ENCODE results near the gene BACE1-AS.
"Not testable (repeated sequence)": the region's sequence is repeated elsewhere in the genome, so short reads cannot be mapped to it uniquely, and the experiment has no call there.

The BACE1-AS gene

DNA sequence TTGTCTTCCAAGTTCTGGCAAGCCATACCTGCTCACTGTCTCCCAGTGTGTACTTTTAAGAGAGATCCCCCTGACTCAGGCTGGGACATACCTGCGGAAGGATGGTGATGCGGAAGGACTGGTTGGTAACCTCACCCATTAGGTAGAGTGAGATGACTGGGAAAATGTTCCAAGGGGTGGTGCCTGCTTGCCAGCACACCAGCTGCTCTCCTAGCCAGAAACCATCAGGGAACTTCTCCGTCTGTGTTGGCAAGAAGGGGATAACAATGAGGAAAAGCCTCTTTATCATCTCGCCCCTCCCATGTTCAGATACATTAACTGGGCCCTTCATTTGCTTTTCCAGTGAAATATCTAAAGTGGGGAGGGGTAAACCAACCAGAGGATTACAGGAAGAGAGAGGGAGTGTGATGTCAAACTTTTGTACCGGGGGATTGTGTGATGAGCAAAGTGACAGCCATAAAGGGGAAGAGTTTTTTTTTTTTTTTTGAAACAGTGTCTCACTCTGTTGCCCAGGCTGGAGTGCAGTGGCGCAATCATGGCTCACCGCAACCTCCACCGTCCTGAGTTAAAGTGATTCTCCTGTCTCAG, at the start of gene BACE1-AS:
BACE1-AS (plus strand) TSS at position 538 of the 588 bp plus-strand sequence.
- no peak for DNase-seq

DNA sequence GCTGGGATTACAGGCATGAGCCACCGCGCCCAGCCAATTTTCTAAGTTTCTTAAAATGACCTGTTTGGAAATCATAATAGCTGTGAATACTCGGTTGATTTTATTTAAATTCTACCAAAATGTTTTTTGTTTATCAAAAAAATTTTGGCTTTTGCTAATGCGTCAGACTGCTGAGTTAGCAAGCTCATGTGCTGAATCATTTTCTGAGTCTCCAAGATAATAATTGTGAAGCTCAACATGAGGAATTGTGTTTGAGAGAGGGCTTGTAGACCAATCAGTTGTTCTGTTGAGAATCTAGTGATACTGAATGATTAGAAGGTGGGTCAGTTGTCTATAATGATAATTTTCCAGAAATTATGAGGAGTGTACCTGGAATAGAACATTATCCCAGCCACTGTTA, 42.8 kb upstream of the BACE1-AS start:
- DNase-seq: no peak

DNA sequence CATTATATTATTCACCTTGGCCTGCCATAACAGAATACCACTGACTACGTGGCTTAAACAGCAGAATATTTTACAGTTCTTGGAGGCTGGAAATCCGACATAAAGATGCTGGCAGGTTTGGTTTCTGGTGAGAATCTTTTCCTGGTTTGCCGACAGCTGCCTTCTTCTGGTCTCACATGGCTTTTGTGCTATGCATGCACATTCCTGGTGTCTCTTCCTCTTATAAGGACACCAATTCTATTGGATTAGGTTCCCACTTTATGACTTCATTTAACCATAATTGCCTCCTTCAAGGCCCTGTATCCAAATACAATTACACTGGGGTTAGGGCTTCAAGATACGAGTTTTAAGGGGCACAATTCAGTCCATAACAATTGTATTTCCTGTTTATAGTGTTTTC, 41.6 kb upstream of the BACE1-AS start:
- no peak for DNase-seq

DNA sequence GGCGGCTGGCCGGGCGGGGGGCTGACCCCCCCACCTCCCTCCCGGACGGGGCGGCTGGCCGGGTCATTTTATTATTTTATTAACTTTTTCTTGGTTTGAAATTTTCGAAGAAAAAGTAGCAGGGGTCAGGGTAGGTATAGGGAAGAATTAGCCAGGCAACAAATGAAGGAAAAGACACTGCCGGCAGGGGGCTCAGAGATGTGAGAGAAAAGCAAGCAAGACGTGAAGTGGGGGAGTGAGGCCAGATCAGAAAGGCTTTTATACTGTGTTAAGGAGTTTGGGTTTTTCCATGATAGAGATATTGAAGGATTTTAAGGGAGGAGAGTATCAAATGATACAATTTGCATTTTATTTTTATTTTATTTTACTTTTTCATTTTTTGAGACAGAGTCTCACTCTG, 39.6 kb upstream of the BACE1-AS start:
- DNase-seq: no peak

DNA sequence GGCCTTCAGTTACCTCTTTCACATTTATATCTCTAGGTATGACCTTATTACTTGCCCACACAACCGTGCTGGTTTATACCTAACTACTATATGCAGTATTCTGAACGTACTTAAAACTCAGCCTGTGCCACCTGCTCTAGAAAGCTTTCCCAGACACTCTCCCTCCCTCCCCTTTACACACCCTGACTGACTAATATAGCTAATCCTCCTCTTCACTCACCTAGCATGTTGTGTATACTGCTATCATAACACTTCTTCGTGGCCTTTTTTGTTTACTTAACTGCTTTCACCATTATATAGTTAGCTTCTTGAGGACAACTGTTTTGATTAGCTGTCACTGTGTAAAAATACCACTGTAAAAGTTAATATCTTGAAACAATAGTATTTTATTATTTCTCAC, 35.2 kb upstream of the BACE1-AS start:
- DNase-seq: no peak

DNA sequence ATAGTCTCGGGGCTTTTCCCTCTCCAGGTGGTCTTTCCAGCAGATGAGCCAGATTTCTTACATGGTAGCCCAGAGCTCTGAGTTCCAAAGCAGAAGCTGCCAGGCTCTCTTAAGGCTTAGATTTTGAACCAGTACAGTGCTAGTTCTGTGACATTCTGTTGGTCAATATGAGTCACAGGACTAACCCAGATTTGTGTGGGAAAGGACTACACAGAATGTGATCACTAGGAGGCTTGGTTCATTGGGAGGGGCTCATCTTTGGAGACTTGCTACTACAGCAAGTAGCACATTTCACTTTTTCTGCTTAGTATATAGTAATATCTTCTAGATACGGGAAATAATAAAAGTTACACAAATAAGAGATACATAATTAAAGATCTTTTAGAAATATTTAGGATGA, 34.6 kb upstream of the BACE1-AS start:
- no peak for DNase-seq

DNA sequence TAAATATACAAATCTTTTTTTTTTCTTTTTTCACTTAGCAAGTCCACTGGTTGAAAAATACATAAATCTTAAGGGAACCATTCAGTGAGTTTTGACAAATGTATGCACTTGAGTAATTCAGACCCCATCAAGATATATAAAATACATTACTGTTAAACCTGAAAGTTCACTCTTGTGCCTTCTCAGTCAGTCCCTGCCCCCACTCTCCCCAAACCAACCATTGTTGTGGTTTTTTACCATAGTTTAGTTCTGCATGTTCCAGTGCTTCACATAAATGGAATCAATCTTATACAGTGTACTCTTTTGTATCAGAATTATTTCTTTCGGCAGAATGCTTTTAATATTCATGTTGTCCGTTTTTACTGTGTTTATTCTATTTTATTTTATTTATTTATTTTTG, 32.6 kb upstream of the BACE1-AS start:
- no peak for DNase-seq

DNA sequence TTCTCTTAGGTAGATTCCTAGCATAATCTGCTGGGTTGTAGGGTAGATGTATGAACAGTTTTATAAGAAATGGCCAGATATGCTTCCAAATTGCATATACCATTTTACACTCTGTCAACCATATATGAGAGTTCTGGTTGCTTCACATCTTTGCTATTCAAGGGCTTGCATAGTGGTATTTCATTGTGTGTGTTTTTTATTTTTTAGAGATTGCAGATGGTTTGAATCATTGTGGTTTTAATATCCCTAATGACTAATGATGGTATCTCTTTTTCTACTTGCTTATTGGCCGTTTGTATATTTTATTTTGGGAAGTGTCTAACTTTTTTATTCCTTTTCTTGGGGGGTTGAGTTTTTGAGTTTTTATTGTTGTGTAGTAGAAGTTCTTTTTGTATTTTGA, 31.7 kb upstream of the BACE1-AS start:
- DNase-seq: no peak

DNA sequence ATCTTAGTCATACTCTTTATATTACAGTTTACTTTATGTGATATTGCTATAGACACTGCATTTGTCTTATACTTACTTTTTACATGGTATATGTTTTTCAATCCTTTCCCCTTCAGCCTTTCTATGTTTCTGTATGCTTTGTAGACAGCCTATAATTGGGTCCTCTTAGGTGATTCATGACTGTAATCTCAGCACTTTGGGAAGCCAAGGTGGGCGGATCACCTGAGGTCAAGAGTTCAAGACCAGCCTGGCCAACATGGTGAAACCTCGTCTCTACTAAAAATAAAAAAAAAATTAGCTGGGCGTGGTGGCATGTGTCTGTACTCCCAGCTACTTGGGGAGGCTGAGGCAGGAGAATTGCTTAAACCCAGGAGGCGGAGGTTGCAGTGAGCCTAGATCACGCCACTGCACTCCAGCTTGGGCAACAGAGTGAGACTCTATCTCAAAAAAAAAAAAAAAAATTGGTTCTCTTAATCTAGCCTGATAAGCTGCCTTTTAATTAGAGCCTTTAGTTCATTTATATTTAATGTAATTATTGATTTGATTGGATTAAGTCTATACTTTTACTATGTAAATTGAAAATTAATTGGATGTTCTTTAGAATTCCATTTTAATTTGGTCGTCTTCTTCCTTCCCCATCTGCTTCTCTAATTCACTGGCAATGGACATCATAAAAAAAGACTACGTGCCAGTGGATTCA, 26.4 kb upstream of the BACE1-AS start:
- not testable (repeated sequence) for DNase-seq

DNA sequence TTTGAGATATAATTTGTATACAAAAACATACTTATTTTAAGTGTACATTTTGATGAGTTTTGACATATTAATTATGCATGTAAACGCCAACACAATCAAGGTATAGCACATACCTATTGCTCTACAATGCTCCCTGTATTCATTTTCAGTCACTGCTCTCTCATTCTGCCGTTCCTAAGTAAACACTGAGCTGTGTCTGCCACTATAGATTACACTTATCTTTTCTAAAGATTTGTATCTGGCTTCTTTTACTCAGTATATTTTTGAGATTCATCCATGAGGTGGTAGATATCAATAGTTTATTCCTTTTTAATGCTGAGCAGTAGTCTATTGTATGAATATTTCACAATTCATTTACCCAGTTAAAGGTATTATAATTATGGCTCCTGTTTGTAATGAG, 25.4 kb upstream of the BACE1-AS start:
- DNase-seq: no peak

DNA sequence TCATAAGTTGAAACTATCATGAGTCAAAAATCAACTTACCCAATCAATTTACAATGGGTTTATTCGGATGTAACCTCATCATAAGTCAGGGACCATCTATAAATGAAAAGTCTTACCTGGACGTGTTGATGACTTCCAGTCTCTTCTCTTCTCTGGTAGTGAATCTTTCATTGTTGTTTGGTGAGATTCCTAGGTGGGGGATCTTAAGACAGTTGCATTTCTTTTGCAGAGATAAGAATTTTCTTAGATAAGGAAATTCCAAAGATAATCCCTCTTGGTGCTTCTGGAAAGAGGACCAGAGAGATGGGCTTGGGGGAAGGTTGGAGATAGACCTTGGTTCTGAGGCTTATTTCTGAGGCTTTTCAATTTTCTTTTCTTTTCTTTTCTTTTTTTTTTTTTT, 21.3 kb upstream of the BACE1-AS start:
- no peak for DNase-seq

DNA sequence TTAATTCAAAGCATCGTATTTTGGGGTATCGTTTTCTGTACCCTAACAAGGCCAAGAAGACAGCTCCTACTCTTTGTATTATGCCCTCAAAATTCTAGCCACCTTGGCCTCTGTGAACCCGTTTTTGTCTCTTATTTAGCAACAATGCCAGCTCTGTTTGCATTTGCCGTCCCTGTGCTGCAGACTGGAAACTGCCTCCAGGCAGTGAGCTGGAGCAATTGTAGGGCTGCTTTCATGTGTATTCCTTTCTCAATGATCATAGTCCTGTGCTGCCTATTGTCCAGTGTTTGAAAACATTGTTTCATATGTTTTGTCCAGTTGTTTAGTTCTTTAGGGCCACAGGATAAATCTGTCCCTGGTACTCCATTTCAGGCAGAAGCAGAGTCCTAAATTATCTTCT, 19.9 kb upstream of the BACE1-AS start:
- no peak for DNase-seq

DNA sequence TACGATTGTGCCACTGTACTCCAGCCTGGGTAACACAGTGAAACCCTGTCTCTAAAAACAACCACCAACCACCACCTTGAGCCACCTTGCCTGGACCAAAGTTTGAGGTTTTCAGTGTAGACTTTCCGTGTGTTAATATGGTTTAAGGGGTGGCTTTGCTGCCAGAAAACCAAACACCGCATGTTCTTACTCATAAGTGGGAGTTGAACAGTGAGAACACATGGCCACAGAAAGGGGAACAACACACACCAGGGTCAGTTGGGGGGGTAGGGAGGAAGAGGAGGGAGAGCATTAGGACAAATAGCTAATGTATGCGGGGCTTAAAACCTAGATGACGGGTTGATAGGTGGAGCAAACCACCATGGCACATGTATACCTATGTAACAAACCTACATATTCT, 19.0 kb upstream of the BACE1-AS start:
- DNase-seq: not testable (repeated sequence)

DNA sequence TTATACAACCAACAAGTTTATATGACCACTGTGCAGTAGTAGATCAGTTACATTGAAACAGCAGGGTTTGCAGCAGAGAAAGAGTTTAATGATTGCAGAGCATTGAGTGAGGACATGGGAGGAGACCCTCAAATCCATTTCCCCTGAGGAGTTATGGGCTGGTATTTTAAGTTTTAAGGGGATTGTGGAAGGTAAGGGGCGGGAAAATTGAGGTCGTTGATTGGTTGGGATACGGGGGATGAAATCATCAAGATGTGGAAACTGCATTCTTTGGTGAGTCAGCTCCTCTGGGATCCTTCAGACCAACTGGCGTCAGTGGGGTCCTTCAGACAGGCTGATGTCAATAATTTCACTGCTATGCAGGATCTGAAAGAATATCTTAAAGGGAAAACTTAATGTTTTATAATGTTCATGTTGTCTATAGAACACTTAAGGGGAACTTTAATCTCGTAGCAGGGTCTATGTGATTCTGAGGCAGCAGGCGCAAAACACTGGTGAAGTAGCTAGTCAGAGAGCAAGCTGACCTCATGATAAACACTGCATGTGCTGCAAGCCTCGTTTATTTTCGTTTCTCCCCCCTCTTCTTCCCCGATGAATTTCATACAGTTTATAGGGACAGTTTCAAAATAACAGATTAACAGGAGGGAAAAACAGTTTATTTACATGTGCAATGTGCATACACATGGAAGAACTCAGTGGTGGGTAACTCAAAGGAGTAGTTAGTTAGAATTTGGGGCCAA, 17.4 kb upstream of the BACE1-AS start:
- DNase-seq: no peak

DNA sequence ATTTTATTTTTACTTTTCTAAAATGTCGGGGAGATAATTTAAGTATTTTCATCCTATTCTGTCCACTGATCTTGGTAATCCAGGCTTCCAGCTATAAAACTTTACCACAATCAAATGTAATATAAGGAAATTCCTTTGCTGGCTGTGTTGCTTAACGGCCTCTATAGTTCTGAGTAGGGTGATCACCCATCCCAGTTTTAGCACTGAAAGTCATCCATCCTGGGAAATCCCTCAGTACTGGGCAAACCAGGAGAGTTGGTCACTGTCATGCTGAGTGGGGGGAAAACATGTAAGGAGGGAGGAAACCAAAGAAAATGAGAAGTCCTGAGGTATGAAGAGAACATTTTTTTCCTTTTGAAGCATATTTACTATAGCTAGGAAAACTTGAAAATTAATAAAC, 12.8 kb upstream of the BACE1-AS start:
- DNase-seq: no peak

DNA sequence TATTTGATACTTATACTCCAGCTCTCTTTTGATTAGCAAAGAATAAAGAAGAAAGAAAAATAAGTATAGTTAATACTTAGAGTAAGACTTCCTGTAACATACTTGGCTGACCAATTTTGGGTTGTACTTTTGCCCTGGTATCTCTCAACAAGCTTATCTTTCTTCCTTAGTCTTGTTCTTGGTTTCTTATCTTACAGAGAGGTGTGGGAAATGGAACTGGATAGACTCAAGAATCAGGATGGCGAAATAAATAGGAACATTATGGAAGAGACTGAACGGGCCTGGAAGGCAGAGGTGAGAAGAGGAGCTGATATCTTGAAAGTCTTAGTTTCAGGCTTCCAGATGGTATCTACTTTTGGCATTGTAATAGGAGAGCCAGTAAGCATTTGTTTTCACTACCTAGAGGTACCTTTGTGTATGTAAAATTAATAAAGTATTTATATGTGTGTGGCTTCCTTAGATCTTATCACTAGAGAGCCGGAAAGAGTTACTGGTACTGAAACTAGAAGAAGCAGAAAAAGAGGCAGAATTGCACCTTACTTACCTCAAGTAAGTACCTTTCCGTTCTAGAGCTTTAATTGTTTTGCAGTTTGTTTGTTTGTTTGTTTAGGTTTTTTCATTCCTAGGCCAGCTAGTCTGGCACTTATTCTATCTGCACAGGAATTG, 11.3 kb upstream of the BACE1-AS start:
- no peak for DNase-seq

DNA sequence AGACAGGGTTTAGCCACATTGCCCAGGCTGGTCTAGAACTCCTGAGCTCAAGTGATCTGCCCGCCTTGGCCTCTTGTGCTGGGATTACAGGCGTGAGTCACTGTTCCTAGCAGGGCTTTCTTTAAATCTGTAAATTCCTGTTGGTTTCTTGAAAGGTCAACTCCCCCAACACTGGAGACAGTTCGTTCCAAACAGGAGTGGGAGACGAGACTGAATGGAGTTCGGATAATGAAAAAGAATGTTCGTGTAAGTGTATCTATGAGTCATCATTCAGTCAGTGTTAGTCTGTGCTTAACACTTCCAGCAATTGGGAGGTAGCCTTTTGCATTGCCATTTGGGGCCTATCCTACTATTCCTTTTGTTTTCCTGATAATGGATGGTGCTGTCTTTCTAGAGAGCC, 10.0 kb upstream of the BACE1-AS start:
- DNase-seq: no peak

DNA sequence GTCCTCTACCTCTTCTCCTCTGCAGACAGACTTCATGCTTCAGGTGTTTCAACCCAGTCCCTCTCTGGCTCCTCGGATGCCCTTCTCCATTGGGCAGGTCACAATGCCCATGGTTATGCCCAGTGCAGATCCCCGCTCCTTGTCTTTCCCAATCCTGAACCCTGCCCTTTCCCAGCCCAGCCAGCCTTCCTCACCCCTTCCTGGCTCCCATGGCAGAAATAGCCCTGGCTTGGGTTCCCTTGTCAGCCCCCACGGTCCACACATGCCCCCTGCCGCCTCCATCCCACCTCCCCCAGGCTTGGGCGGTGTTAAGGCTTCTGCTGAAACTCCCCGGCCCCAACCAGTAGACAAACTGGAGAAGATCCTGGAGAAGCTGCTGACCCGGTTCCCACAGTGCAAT, 9.3 kb upstream of the BACE1-AS start:
- no peak for DNase-seq

DNA sequence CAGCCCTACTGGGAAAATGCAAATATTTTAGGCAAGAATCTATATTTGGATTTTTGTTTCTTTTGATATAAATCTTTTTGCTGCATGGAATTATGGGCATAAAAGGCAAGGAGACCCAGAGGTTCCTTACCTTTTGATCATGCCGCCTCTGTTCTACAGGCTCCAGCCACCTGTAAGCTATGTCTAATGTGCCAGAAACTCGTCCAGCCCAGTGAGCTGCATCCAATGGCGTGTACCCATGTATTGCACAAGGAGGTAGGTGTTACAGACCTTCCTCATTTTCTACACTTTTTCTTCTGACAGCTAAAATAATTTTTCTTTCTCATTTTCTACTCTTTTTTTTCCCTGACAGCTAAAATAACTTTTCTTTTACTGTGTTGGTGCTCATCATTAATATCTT, 8.2 kb upstream of the BACE1-AS start:
- no peak for DNase-seq

DNA sequence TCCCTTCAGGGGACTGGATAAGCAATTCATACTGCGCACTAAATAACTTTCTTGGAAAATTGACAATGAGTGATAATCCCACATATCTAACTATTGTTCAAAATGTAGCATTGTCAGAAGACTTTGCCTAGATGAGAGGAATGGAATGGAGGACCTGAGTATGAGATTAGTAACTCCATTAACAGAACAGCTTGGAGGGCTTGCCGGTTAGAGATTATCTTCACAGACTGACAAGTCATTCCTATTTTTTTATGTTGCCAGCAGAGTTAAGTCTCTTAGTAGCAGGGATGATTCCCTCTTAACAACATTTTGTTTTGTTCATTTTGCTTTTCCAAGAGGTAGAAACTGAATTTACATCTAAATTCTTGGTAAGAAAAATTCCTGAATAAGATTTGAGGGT, 7.1 kb upstream of the BACE1-AS start:
- no peak for DNase-seq

DNA sequence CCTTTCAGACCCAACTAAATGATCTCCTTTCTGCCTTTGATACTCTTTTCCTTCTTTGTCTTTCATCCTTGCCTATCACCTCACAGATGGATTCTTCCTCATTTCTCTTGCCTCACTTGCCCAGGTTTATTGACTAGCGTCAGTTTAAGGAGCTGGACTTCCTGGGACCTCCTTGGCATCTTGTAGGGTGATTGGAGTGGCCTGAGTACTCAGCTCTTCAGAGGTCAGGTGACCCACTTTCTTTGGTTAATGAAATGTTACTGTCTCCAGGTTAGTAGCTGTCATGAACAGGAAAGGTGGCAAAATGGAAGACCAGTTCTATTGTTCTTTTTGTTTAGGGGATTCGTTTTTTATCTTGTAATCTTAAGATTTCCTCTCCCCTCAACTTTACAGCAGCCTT, 4.6 kb upstream of the BACE1-AS start:
- DNase-seq: no peak

DNA sequence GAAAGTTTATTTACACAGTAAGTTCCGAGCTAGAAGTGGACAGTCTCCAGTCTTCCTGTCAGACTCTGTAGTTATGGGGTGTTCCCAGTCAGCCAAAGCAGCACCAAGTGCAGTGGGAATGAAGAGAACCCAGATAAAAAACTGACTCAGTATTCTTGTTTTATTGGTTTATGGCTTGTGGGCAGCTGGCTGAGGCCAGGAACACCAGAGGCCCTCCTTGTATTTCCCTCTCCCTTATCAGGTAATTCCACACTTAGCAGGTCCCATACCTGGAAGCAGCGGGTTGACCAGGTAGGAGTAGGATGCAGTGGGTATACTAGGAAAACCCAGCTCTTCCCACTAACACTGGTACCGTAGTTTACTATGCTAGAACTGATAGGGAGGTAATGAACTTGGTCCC, 3.5 kb upstream of the BACE1-AS start:
- no peak for DNase-seq

DNA sequence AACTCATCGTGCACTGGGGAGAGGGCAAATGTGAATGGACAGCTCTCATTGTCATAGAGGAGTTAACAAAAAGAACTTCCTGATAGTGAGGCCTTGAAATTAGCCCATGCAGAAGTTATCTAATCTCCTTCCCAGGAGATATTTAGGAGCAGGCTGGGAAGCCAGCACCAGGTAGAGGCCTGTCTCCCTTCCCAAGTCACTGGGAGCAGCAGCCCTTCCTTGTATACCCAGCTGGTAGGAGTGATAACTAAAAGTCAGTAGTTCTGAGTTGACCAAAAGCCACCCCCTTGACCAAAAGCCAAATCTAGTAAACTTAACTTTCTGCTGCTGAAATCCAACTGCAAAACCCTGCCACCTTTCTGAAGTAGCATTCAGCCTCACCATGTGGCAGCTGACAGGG, 1.4 kb upstream of the BACE1-AS start:
- DNase-seq: no peak

DNA sequence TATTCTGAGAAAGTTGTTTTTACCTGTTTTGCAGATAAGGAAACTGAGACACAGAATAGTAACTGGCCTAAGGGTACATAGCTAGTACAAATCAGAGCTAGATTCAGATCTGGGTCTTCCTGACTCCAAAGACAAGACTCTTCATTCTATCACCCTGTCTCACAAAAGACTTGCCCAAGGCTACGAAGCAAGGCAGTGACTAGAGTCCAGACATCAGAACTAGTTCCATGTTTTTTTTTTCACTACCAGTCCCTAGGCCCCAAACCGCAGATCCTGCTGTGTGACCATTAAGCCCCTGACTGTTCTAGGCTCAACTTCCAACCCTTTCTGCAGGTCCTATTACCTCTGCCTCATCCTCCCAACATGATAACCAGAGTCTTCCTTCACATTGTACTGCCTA, 1.5 kb downstream of the BACE1-AS start:
- DNase-seq: no peak
